GM18508 (cell line): ENCODE results near the gene LPCAT3.

ENCODE experiments used
- ATAC-seq: cut with Tn5 transposase; IDR thresholded peaks from one replicate; pipeline ENCODE4 v1.9.1; 2021; ENCODE audit warnings: moderate number of reproducible peaks; ENCODE audit not compliant: insufficient read depth, unreplicated experiment

Gene LPCAT3

DNA sequence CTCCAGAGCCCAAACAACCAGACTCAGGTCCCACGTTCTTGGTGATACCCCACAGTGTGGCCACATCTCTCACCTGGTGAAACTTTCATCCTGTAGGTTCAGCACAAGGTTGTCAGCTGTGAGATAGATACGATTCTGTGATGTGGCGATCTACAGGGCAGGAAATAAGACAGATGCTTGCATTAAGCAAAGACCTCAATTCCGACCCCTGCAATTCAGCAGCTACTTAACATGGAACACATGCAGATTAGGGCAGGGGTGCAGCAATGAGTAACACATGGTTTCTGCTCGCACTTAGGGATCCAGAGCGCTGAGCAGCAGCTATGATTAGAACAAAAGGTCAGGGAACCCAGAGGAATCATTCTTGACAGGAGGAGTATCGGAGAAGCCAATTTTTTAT lies 51.9 kb downstream of the LPCAT3 start:
- no peak for ATAC-seq

GRCh38 chr12:6965714-6966113 lies 52.6 kb downstream of the LPCAT3 start:
- no peak for ATAC-seq

DNA sequence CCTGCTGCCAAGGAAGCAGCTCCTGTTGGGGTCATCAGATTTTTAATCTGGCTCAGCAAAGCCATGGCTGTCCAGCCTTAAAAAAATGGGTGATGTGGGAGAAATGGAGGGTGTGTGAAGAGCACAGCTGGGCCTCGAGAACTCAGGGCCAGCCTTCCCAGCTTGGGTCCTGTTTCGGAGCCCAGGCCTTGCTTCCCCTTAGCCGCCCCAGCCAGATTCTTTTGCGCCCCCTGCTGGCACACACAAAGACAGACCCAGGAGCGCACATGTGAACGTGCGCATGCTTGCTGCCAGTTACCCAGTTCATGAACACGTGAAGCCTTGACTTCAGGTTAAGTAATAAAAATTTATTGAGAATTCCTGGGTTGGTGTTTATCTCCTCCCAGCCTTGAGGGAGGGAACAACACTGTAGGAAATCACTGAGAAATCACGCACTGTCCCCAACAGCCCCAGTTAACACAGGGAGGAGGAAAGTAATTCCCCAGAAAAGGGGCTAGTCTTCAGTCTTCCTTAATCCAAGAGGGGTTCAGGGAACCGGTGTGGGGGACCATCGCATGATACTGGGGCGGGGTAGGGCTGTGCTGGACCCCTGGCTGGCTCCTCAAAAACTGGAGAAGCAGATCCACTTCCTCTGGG lies 53.1 kb downstream of the LPCAT3 start:
- no peak for ATAC-seq

DNA sequence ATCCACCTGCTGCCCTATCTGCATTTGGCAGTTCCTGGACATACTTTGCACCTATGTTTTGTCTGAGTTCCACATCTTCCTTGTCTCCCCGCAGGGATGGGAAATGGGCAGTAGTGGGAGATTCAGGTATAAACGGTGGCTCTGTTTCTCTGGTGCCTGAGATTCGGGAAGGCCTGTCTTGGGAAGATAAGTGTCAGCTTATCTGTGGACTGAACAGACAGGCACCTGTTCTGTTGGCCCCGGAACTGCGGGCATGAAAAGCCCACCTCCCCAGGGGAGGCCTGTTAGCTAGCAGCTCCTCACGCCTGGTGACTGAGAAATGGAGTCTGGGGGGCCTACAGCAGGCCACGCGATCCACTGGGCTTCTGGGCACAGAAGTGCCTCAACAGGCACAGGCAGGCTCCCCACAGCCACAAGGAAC lies 53.7 kb downstream of the LPCAT3 start:
- no peak for ATAC-seq

- ATAC-seq, result no peak
These were observed 54.4 kb downstream of the LPCAT3 start for GRCh38 chr12:6963791-6964413.

DNA sequence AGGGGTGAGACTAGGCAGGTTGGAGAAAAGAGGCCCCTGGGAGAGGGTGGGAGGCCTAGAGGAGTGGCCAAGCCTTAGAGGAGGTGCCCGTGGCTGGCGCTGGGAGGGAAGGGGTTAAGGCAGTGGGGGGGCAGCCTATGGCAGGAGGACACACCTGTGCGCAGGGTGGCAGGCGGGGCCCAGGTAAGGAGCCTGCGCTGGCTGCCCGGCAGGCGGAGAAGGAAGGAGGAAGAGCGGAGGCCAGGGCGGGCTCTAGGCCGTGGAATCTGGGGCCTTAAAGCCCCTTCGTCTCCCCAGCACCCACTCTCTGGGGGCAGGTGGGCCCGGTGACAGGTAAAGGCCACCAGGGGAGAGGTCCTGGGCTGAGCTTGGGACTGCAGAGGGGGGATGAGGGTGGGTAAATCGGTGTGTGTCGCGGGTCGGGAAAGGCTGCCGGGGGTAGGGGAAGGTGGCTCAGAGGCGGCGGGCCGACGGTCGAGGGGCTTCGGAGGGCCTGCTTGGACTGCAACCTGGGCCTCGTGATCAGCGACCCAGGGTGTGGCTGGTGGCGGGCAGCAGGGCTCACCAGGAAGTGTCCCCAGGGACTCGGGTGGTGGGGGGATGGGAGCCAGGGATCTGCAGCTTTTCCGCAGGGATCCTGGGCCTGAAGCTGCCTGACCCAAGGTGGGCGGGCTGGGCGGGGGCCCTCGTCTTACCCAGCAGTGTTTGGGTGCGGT lies 55.1 kb downstream of the LPCAT3 start:
- no peak for ATAC-seq

GRCh38 chr12:6962285-6963015 lies 55.8 kb downstream of the LPCAT3 start:
- no peak for ATAC-seq

GRCh38 chr12:6961695-6962284 lies 56.5 kb downstream of the LPCAT3 start:
- ATAC-seq, result no peak

GRCh38 chr12:6961278-6961694 lies 57.0 kb downstream of the LPCAT3 start:
- no peak for ATAC-seq

DNA sequence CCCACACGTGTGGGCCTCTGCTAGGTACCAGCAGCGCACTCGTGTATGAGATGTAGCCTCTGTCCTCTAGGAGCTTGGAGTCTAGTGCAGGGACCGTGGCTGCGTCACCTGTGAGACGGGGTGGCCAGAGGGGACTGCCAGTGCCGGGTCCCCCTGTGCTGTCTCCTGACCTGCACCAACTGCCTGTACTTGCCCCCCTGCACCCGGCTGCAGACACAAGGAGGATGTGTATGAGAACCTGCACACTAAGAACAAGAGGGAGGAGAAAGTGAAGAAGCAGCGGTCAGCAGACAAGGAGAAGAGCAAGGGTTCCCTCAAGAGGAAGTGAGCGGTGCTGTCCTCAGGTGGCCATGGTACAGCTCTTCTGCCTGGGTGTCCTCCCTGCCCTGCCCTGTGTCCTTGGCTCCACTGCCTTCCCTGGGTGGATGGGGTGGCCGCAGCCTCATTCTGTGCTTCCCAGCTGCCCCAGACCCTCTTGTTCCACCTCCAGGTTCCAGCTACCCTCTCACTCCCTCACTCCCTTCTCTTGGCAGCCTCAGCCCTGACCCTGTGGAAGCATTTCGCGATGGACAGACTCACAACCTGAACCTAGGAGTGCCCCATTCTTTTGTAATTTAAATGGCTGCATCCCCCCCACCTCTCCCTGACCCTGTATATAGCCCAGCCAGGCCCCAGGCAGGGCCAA lies 57.5 kb downstream of the LPCAT3 start:
- no peak for ATAC-seq

GRCh38 chr12:6959805-6960592 lies 58.3 kb downstream of the LPCAT3 start:
- ATAC-seq, result no peak

DNA sequence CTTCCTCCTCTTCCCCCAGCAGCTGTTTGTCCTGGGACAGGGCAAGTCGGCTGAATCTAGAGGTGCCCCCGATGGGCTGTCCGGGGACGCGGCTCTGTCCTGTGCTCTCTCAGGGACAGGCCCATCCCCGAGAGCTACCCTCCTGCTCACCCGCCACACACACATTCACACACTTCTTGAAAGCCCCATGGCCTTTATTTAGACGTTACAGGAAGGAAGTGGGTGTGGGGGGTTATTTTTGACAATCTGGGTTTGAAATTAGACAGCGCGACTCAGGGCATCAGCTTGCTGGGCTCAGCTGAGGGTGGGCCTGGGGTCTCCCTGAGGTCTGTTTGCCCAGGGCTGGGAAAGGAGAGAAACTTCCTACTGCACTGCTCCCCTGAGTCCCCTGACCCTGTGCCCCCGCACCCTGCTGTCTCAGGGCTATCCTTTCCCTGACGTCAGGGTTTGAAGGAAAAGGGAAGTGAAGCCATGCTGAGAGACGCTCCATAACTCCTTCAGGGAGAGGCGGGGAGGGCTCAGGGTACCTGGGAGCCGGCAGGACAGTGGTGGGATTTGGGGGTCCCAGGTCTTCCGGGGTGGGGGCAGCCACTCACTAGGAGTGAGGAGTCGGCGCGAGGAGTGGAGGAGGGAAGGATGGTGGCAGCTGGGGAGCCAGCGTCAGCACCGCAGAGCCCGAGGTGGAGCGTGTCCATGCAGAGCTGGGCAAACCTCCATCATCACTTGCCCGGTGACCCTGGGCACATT lies 59.0 kb downstream of the LPCAT3 start:
- peak; percentile 33 for ATAC-seq

GRCh38 chr12:6958609-6959057 lies 59.6 kb downstream of the LPCAT3 start:
- no peak for ATAC-seq

DNA sequence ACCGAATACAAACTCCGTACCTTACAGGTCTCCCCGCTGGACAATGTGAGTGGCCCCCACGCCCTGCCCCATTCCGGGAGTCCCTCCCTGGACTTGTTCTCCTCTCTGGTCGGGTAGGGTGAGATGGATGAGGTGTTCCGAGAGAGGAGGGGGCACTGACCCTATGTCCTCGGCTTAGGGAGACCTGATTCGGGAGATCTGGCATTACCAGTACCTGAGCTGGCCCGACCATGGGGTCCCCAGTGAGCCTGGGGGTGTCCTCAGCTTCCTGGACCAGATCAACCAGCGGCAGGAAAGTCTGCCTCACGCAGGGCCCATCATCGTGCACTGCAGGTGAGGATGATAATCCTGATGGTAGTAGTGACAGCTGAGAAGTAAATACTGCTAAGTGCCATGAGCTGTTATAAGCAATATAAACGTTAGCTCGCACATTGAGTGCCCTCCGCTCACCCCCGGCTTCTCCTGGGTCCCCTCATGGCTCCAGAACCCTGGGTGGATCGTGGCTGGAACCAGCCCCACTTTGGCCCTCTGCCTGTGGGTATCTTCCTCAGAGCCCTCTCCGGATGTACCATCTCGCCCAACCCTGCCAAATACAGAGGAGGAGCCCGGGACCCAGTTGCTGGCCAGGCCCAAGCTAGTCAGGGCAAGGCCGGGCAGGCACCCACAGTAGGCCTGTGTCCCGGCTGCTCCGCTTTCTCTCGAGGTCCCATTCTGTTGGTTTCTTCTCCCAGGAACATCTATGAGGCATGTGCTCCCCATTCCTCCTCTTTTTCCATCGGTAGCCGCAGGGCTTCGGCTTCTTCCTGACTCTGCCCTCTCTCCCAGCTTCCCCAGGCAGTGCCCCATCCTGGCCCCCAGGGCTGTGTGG lies 60.3 kb downstream of the LPCAT3 start:
- ATAC-seq, result no peak

DNA sequence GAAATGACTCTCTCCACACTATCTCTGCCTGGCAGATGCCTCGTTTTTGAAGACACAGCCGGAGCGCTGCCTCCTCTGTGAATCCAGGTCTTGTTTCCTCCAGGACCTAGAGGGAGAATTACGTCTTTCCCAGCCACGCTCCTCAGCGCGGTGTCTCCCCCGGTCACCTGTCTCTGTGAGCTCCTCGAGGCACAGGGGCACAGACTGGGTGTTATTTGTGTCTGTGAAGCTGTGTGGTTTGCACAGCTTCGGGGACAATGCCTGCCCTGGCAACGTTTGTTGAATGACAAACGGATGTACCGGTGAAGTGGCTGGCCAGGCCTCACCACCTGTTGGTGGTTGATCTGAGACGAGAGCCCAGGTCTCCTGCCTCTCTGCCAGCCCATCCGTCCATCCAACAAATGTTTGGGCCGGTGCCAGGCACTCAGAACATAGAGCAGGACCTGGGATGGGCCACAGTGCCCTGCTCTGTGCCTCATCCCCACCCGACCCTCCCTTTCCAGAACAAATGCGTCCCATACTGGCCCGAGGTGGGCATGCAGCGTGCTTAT lies 61.0 kb downstream of the LPCAT3 start:
- no peak for ATAC-seq

DNA sequence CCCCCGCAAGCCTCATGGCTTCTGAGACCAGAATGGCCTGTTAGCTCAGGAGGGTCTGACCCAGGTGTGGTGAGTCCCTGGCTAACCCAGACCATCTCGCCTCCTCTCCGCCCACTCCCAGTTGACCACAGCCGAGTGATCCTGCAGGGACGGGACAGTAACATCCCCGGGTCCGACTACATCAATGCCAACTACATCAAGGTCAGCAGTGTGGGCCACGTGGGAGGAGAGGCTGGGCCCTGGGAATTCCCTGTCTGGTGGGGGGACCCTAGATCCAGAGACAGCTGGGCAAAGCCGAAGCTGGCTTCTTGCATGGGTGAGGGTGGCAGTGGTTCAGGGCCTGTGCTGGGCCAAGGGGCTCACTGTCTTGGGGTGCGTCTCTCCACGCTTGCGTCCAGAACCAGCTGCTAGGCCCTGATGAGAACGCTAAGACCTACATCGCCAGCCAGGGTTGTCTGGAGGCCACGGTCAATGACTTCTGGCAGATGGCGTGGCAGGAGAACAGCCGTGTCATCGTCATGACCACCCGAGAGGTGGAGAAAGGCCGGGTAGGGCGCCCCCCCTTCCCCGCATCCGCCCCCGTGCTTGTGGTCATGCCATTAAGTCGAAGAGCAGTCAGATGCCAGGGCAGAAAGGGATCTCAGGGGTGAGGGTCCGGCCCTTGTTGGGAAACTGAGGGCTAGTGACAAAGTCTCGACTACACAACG lies 62.1 kb downstream of the LPCAT3 start:
- no peak for ATAC-seq
